Stimulated activated CD4-positive, alpha-beta T cell treated with anti-CD3 and anti-CD28 coated beads, Interleukin-12 subunit alpha, Interleukin-12 subunit beta, amount 100 ng/mL, for 48 hours (primary cell): ENCODE results near the gene ZNF132.
A peak's percentile ranks its signal among the peaks of the same experiment; 100 is the strongest.
"Not testable (repeated sequence)": the region's sequence is repeated elsewhere in the genome, so short reads cannot be mapped to it uniquely, and the experiment has no call there.

Experiments used
- DNase-seq, 3 donors: peaks; one replicate each; pipeline ENCODE4 v3.0.0-alpha.2; 2020; ENCODE audit warnings: low read depth in 2 of 3, low spot score in 1 of 3

Gene ZNF132

DNA sequence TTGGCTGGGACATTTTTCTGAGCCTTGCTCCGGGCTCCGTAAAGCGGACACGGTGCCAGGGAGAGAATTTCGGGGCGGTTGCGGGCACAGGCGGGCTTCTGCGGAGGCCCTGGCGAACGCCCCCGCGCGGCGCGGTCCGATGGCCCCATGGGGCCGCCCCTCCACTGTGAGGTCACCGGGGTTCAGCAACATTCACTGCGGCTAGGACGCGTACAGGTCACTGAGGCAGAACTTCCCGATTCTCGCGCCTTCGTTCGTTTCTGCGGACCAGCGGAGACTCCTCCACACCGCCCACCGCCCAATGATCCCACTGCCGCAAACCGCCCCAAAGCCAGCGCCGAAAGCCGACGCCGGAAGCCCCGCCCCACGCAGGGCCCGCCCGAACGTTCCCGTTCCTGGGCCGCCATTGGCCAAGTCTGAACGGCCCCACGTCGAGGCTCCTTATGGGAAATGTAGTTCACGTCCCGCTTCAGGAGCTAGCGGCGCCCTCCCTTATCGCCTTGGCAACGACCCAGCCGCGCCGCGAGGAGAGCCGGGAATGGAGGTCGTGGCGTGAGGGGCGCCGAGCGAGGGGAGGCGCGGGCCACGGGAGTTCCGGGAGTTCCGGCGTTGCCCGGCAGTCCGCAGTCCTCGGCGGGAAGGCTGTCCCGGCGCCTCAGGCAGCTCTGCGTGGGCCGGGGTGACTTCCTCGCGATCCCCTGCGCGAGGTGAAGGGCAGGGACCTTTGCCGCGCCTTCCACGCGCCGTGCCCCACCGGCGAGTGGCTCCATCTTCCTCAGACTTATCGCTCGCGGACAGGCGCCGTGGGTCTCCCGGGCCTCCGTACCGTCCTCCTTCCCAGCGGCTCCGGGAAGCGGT is 31.6 kb downstream of the ZNF132 start, which contains the start of gene ZNF584:
Gene ZNF584, plus strand, starts transcription at position 498 of the 858 bp plus-strand sequence. CDS start 499 bp downstream, outside the sequence.
- DNase-seq, result peak; percentile 91 to 94 (median 92)

GRCh38 chr19:58407658-58408151 is 32.2 kb downstream of the ZNF132 start:
- no peak for DNase-seq

DNA sequence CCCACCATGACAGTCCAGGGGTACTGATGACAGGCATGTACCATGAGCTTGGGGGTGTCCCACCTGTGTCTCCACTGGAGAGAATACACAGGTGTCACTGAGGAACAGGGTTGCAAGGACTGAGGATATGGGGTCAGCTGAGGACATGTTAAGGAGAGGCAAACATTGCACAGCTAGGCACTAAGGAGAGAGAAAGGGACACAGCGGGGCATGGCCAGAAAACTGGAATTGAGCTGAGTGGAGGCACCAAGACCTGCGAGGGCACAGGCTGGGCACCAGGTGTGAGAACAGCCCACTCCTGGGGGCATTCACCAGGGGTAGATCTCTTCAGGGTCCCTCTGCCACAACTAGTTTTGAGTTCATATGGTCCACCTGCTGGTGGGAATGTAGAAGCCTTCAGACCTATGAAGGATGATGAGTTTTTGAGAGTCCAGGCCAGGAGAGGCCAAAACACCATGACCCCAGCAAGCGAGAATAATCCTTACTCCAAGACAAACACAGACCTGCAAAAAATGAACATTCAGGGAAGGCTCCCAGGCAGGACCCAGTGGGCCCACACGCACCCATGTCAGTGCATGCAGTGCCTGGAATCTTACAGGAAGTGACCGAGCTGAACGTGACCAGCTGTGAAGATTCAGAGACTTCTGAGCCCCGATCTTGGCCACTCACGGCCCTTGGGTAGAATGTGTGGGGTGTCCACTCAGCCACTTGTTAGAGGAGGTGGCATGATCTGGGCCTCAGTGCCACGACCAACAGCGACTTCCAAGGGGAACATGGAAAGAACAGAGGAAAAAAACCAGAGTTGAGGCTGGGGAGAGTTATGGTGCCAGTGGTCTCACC is 32.9 kb downstream of the ZNF132 start:
- no peak for DNase-seq

GRCh38 chr19:58403920-58404478 is 36.0 kb downstream of the ZNF132 start:
- DNase-seq, result not testable (repeated sequence)

GRCh38 chr19:58401840-58402421 is 38.0 kb downstream of the ZNF132 start:
- no peak for DNase-seq

- DNase-seq, result peak; percentile 97 to 99 (median 99)
Measured at GRCh38 chr19:58400916-58401839, 38.8 kb downstream of the ZNF132 start.

GRCh38 chr19:58400316-58400915 is 39.5 kb downstream of the ZNF132 start:
- no peak for DNase-seq

- DNase-seq, result no peak
Measured at GRCh38 chr19:58399903-58400302, 40.0 kb downstream of the ZNF132 start.

DNA sequence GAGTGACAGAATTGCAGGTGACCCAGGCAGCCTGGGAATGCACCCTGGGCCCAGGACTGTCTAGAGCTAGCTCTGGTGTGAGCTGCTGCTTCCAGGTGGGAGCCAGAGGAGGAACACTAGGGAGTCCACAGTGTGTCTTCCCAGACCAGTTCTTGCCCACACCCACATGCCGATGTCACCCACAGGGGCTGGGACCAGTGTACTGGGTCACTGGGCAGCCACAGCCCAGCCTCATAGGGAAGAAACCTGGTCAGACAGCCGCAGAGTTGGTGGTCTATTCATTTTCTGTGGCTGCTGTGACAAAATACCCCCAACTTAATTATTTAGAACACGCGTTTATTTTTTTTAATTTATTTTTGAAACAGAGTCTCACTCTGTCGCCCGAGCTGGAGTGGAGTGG is 41.4 kb downstream of the ZNF132 start:
- DNase-seq, result no peak

DNA sequence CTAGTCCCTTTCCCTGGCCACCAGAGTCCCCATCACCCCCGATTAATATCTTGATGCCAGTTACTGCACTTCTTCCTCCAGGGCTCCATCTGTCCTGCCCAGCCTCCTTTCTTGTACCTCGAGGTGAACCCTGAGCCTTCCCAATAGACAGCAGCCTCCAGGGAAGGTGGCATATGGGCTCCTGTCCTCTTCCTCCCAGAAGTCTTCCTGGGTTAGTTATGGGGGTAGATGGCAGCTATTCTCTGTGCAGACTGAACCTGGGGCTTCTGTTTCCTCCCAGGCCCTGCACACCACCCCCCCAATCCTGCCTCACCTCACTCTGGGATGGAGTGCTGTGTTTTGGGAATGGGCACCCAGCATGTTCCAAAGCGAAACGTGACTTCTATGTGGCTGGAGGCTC is 41.9 kb downstream of the ZNF132 start:
- no peak for DNase-seq

DNA sequence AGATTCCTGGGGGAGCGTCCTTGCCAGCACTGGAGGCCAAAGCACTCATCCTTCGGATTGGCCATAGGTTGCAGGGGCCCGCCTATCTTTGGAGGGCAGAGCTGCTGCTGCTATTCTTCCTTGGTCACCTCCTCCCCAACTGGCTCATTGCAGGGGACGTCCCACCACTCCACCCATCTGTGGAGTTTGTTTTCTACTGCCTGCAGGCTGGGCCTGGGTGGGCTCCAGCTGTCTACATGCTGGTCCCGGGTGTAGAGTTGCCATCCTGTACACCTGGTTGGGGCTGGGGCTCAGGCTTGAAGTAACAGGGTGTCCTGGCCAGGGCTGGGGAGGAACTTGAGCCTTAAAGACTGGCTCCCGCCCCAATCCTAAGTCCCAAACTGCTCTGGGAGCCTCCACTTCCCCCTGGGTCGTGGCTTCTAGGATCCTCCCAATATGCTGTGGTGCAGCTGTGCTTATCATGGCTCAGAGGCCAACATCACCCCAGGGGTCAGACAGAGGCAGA is 42.4 kb downstream of the ZNF132 start:
- no peak for DNase-seq

DNA sequence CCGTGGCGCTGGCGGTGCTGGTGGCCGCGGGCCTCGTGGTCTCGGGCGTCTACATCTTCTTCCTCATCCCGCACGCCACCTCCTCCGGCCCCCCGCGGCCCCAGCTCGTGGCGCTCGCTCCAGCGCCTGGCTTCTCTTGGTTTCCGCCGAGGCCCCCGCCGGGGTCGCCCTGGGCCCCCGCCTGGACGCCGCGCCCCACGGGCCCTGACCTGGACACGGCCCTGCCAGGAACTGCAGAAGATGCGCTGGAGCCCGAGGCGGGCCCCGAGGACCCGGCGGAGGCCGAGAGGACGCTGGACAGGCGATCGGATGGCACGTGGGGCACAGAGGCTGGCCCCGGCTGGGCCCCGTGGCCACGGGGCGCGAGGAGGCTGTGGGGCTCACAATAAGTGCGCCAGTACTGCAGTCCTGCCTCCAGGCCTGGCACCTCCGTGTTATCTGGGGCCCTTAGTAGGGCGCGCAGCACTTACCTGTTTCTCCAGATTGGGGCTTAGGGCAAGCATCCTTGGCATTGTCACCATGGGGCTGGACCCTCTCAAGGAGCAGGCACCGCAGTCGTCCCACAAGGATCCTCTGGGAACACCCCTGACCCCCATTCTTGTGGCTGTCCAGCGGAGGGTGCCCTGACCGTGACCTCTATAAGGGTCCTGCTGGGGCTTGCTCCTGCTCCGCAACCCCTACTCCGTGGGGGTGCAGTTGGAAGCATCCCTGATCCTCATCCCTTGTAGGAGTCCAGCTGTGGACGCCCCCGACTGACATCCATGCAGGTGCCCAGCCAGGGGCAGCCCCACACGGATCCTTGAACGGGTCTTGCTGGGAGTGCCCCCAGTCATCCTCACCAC is 43.0 kb downstream of the ZNF132 start:
- DNase-seq, result no peak

- DNase-seq, result no peak
Measured at GRCh38 chr19:58395979-58396627, 43.9 kb downstream of the ZNF132 start.

- DNase-seq, result no peak
Measured at GRCh38 chr19:58395220-58395978, 44.6 kb downstream of the ZNF132 start, which contains the start of gene RNF225. RNF225 (plus strand) TSS chr19:58395656; CDS start chr19:58396090, 434 bp downstream.

DNA sequence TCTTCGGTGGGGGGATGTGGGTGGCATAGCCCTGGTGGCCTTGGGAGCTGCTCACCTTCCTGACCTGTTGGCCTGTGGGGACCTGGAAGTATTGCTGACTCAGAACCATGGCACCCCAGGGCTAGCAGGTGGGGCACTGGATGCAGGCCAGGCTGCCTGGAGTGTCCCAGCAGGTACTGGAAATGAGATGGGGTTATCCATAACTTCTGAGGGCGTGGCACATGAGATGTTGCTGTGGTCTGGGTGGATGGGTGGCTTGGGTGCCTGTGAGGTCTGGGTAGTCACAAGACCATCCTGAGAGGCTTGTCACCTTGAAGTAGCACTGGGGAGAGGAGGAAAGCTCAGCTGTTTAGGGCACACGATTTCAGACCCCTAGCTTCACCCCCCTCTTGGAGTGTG is 45.1 kb downstream of the ZNF132 start:
- DNase-seq, result no peak

DNA sequence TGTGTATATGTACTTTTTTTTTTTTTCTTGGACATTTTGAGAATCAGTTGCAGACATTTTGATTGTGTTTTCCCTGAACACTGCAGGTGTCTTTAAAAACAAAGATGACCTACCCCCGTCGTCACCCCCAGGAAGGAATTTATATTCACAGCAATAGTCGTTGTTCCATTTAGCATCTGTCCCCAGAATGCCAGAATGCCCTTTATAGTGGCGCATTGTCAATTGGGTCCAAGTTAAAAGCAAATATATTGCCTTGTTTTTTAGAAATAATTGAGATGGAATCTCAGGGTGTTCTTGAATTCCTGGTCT is 46.3 kb downstream of the ZNF132 start:
- no peak for DNase-seq

GRCh38 chr19:58392945-58393724 is 46.8 kb downstream of the ZNF132 start:
- DNase-seq, result no peak
